PC-9 (cell line): ENCODE measurements around the gene SMIM7.

ENCODE experiments used
- CTCF ChIP-seq: fragments of 200-600 bp; sonication (generic); conservative IDR thresholded peaks from 2 replicates; pipeline ENCODE4 v1.6.1; 2017; ENCODE audit warnings: mixed run types, antibody characterized with exemption, mild to moderate bottlenecking, moderate library complexity
- EZH2 ChIP-seq: fragments of 200-600 bp; sonication (generic); IDR thresholded peaks from 2 replicates; pipeline ENCODE4 v1.8.0; 2017; ENCODE audit warnings: antibody characterized with exemption, low read depth

DNA sequence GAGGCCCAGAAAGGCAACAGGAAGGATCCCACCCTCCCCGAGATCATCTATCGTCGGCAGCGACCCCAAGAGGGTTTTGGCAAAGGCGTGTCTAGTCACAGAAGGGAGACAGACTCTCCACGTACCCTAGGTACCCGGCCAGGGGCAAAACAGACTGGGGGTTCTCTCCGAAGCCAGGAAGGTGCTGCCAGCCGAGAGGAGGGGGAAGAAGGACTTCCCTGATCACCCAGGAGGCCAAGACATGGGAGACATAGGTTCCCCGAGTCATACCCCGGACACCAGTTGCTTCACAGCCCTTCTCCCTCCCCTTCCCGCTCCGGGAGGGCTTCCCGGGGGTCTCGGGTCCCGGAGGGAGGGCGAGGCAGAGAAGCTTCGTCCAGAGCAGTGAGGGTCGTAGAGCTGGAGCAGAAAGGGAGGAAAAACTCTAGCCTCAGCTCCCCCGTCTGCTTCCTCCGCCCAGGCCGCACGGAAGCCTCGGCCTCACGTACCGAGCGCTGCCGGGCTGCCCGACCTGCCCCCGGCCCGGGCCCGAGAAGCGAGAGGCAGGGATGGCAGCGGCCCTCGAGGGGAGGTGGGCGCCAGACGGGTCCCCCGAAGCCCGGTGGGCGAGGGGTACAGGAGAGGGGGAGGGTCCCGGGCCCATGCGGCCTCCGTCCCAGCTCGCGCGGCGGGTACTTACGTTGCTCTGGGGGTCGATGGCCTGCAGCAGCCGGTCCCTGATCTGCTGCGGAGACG lies 32.6 kb downstream of the SMIM7 start:
- TF ChIP-seq CTCF (no peak), EZH2 (no peak)
